ENCODE measurements around the gene FGF13.
A peak's percentile ranks its signal among the peaks of the same experiment; 100 is the strongest.

Gene FGF13

GRCh38 chrX:138651494-138651893 lies 60.0 kb downstream of the FGF13 start:
- DNase-seq = no peak

GRCh38 chrX:138648568-138648967 lies 62.9 kb downstream of the FGF13 start:
- DNase-seq = no peak

- peak; percentile 0 for DNase-seq
Measured at GRCh38 chrX:138638996-138639395, 72.5 kb downstream of the FGF13 start.
